ENCODE measurements around the gene MED15. TPM values are rescaled to one million over a fixed set of nuclear protein-coding genes. Genes with fewer than 3 reads are reported as not detected.

Gene MED15
- total and polyA plus RNA-seq, 10 of the 15 experiments (the other 5 are each of a cell fraction or from before 2014, with no cell fraction given), result 1.4 to 75.2 (median 26.9) TPM

DNA sequence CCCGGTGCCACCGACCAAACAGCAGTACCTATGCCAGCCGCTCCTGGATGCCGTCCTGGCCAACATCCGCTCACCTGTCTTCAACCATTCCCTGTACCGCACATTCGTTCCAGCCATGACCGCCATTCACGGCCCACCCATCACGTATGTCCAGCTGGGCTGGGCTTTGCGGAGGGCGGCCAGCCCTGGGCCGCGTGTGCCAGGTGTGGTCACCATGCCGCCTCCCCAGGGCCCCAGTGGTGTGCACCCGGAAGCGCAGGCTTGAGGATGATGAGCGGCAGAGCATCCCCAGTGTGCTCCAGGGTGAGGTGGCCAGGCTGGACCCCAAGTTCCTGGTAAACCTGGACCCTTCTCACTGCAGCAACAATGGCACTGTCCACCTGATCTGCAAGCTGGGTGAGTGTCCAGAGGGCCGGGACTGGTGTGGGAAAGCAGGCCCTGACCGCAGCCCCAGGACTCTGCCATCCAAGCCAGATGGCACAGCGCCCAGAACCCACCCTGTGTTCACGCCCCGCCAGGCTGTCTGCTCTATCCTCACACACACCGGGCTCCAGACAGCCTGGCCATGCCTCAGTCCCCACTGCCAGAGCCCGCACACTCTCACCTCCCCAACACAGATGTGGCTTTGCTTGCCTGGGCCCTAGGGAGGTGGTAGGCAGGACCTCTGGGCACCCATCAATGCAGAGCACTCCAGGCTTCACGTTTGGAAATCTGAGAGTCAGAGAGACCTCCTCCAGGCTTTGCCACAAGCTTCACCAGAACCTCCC lies 77.6 kb downstream of the MED15 start (continued):
- TF ChIP-seq RAD21 (IDR thresholded peaks at IDR 0.05; ENCODE audit: insufficient read depth, low read depth, low read length), result no peak
- TF ChIP-seq, protein P1, sequence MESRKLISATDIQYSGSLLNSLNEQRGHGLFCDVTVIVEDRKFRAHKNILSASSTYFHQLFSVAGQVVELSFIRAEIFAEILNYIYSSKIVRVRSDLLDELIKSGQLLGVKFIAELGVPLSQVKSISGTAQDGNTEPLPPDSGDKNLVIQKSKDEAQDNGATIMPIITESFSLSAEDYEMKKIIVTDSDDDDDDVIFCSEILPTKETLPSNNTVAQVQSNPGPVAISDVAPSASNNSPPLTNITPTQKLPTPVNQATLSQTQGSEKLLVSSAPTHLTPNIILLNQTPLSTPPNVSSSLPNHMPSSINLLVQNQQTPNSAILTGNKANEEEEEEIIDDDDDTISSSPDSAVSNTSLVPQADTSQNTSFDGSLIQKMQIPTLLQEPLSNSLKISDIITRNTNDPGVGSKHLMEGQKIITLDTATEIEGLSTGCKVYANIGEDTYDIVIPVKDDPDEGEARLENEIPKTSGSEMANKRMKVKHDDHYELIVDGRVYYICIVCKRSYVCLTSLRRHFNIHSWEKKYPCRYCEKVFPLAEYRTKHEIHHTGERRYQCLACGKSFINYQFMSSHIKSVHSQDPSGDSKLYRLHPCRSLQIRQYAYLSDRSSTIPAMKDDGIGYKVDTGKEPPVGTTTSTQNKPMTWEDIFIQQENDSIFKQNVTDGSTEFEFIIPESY (IDR thresholded peaks at IDR 0.05), result no peak
- TF ChIP-seq MTA2 (IDR thresholded peaks at IDR 0.05; ENCODE audit: low read depth), result no peak
- no peak for TF ChIP-seq CBX3 (IDR thresholded peaks at IDR 0.05; ENCODE audit: borderline replicate concordance, low read depth)
- TF ChIP-seq SP1 (IDR thresholded peaks at IDR 0.05; ENCODE audit: low read depth, low read length), result no peak

DNA sequence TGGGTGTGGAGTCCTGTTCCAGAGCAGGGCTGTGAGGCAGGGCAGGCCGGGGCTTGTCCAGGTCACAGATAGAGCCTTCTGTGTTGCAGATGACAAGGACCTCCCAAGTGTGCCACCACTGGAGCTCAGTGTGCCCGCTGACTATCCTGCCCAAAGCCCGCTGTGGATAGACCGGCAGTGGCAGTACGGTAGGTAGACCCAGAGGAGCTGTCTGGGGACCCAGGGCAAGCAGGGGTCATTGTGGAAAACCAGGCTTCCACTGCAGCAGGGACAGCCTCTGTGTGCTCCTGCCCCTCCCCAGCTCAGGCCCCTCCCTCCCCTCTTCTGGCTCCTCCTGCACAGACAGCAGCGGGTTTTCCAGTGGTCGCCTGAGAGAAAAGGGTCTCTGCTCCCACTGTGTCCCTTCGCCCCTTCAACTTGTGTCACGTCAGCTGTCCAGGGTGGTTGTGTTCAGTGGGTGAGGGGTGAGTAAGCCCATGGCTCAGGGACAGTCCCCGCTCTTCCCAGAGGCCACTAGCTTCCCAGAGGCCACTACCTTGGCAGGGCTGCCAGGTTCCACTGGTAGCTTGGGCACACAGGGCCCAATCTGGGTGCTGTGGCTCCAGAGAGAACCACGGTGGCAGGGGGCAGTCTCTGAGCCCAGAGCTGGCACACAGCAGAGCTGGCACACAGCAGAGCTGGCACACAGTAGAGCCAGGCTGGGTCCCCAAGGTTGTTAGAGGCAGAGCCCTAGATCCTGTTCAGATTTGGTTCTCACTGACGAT lies 78.4 kb downstream of the MED15 start:
- in situ Hi-C loops (cut with MboI), result no loop called here
- Histone ChIP-seq H3K9ac (ENCODE audit: control insufficient read depth, insufficient read depth, low read length) (no peak overlapping the region), H3K9me3 (replicated peaks; ENCODE audit: control insufficient read depth, insufficient read depth, low read length) (no peaks in the 10 kb centered on the region), H4K20me1 (ENCODE audit: control insufficient read depth, insufficient read depth) (no peaks in the 10 kb centered on the region), H3K4me2 (ENCODE audit: control insufficient read depth, insufficient read depth) (no peak overlapping the region), H2AFZ (ENCODE audit: control insufficient read depth, low read depth, low read length) (no peak overlapping the region), H3K36me3 (ENCODE audit: control insufficient read depth in 2 of 2, insufficient read depth in 2 of 2, low read length in 1 of 2) (peaks cover 10 to 42% of the 10 kb centered on the region in 2 experiments), H3K27me3 (replicated peaks in 1 of 2; ENCODE audit: control insufficient read depth in 2 of 2, insufficient read depth in 2 of 2, low read length in 1 of 2) (no peaks in the 10 kb centered on the region), H3K4me1 (ENCODE audit: control insufficient read depth, insufficient read depth, low read length) (no peaks in the 10 kb centered on the region), H3K79me2 (ENCODE audit: control insufficient read depth, insufficient read depth, low read length) (no peaks in the 10 kb centered on the region), H3K4me3 (no peak overlapping the region), H3K27ac (ENCODE audit: control insufficient read depth, insufficient read depth) (no peak overlapping the region)
- POLR2A ChIA-PET, result no interaction called here
- no peak for TF ChIP-seq ZNF622 (IDR thresholded peaks at IDR 0.05)
- TF ChIP-seq SRF (IDR thresholded peaks at IDR 0.05; ENCODE audit: low read depth in 2 of 2, low read length in 2 of 2), result no peak
- TF ChIP-seq RELA (IDR thresholded peaks at IDR 0.05; ENCODE audit: borderline replicate concordance, partially characterized antibody), result no peak
- no peak for TF ChIP-seq MEF2A (IDR thresholded peaks at IDR 0.05; ENCODE audit: insufficient read depth, low read depth, low read length)
- TF ChIP-seq CEBPB (IDR thresholded peaks at IDR 0.05; ENCODE audit: borderline replicate concordance in 1 of 2, low read depth in 2 of 2, low read length in 2 of 2), result no peak
- no peak for TF ChIP-seq KLF5 (IDR thresholded peaks at IDR 0.05; ENCODE audit: partially characterized antibody)
- no peak for TF ChIP-seq EZH2 (IDR thresholded peaks at IDR 0.05; ENCODE audit: borderline replicate concordance, control insufficient read depth, low read depth, low read length)
- TF ChIP-seq RAD51 (IDR thresholded peaks at IDR 0.05), result no peak
- no peak for TF ChIP-seq ZNF207 (IDR thresholded peaks at IDR 0.05; ENCODE audit: borderline replicate concordance)
- TF ChIP-seq NFXL1 (IDR thresholded peaks at IDR 0.05; ENCODE audit: borderline replicate concordance), result no peak
- TF ChIP-seq MAX (IDR thresholded peaks at IDR 0.05; ENCODE audit: low read depth, low read length), result no peak
- no peak for TF ChIP-seq IRF4 (IDR thresholded peaks at IDR 0.05; ENCODE audit: low read depth, low read length)
- no peak for TF ChIP-seq TBL1XR1 (IDR thresholded peaks at IDR 0.05; ENCODE audit: low read depth, low read length)
- CTCF ChIA-PET, result no interaction called here
- DNase-seq (ENCODE audit: low read depth, low spot score), result no peak
- RAD21 ChIA-PET (ENCODE audit: unreplicated experiment), result no interaction called here
- ATAC-seq, result no peak
- intact Hi-C loops (cut with micrococcal nuclease; ENCODE audit: unreplicated experiment), result no loop called here
- FAIRE-seq, result no peak
- WGBS (ENCODE audit: insufficient coverage, insufficient replicate concordance, low lambda C conversion rate, missing lambda C conversion rate), result 95% methylated on average over 10 of the region's 12 CpGs
- no TSS peak for BruUV-seq (replicated peaks)
- SMC1A ChIA-PET (ENCODE audit: uncharacterized antibody, unreplicated experiment), result no interaction called here

Measured in GM12878 (cell line).